ENCODE data around the gene GFOD2. TPM values are rescaled to one million over a fixed set of nuclear protein-coding genes. Genes with fewer than 3 reads are reported as not detected.

The GFOD2 gene
- total and polyA plus RNA-seq, 2 of the 8 experiments (the other 6 are each of a cell fraction or from before 2014, with no cell fraction given): 21.4 to 33.2 TPM

- FAIRE-seq (no peak), DNase-seq (ENCODE audit: low read depth in 1 of 2, low spot score in 2 of 2) (no peak)
- H3K18ac ChIP-seq (ENCODE audit: extremely low read depth, low read length): no peak overlapping the region
- H3K79me2 ChIP-seq (ENCODE audit: control insufficient read depth in 1 of 2, insufficient read depth in 2 of 2, low read length in 2 of 2): no peaks in the 10 kb centered on the region
- H4K5ac ChIP-seq (ENCODE audit: insufficient read length, low read depth, low read length): no peak overlapping the region
- peaks cover 27% of the 10 kb centered on the region for H3K23me2 ChIP-seq (ENCODE audit: low read depth, low read length)
- no peaks in the 10 kb centered on the region for H3K79me1 ChIP-seq (ENCODE audit: low read depth, low read length)
- no peak overlapping the region for H2BK120ac ChIP-seq (replicated peaks; ENCODE audit: low read depth, low read length)
- H2AFZ ChIP-seq (ENCODE audit: low read length): no peak overlapping the region
- no peak overlapping the region for H3K14ac ChIP-seq (ENCODE audit: insufficient read length)
- peaks cover 0 to 3% (median under 1%) of the 10 kb centered on the region in 4 experiments; a peak in 2 of 7 replicates for H3K27me3 ChIP-seq (replicated peaks in 1 of 4; ENCODE audit: control insufficient read depth in 3 of 4, extremely low read depth in 1 of 4, insufficient read depth in 3 of 4, low read length in 3 of 4)
- 97% methylated on average over 4 of the region's 4 CpGs; no CpG with 5 or more reads in 1 of the 2 experiments for WGBS, 2 experiments (ENCODE audit: extremely low coverage in 1 of 2, insufficient coverage in 1 of 2, insufficient read length in 1 of 2, insufficient replicate concordance in 2 of 2, low coverage in 1 of 2, low lambda C conversion rate in 2 of 2, missing lambda C conversion rate in 1 of 2)
- no peak overlapping the region for H3K27ac ChIP-seq (ENCODE audit: low read depth, low read length)
- H2BK12ac ChIP-seq (ENCODE audit: low read depth, low read length): no peak overlapping the region
- no peak overlapping the region for H2BK5ac ChIP-seq (ENCODE audit: low read depth, low read length)
- H4K8ac ChIP-seq (ENCODE audit: extremely low read depth, insufficient read depth, low read length): no peak overlapping the region
- H4K20me1 ChIP-seq (replicated peaks in 1 of 2; ENCODE audit: control insufficient read depth in 1 of 2, insufficient read depth in 2 of 2, low read length in 2 of 2): peaks cover 2 to 6% of the 10 kb centered on the region in 2 experiments
- peaks cover 0 to 29% (median 20%) of the 10 kb centered on the region in 4 experiments; a peak in 5 of 7 replicates for H3K4me1 ChIP-seq (replicated peaks in 1 of 4; ENCODE audit: control insufficient read depth in 3 of 4, insufficient read depth in 4 of 4, low read length in 3 of 4)
- H3K36me3 ChIP-seq (ENCODE audit: control insufficient read depth in 2 of 4, insufficient read depth in 4 of 4, low read length in 3 of 4): no peaks in the 10 kb centered on the region
- no peak overlapping the region for H3K23ac ChIP-seq (ENCODE audit: insufficient read length)
- POLR2A ChIA-PET (ENCODE audit: partially characterized antibody): interaction anchor here (1.4 to 2.0 kb wide), 5 partner anchors 12 to 220 kb away, joined by 3 to 6 read pairs (median 4); partner anchors contain the start of gene NRN1L
- H3K9me3 ChIP-seq (ENCODE audit: insufficient read depth in 2 of 2, low read depth in 1 of 2, low read length in 1 of 2): no peaks in the 10 kb centered on the region
- no peak overlapping the region for H4K91ac ChIP-seq (replicated peaks; ENCODE audit: insufficient read length, low read length)
- no peak overlapping the region for H3K4me2 ChIP-seq (ENCODE audit: insufficient read depth in 1 of 2, low read depth in 2 of 2, low read length in 2 of 2)
- H3K4me3 ChIP-seq (ENCODE audit: extremely low read depth in 1 of 4, insufficient read depth in 2 of 4, low read depth in 3 of 4, low read length in 4 of 4): no peak overlapping the region
- no peak overlapping the region for H2BK15ac ChIP-seq (ENCODE audit: low read length)
- H2BK20ac ChIP-seq (ENCODE audit: low read length): no peak overlapping the region
- H3K9ac ChIP-seq (replicated peaks in 1 of 4; ENCODE audit: extremely low read depth in 1 of 4, low read depth in 3 of 4, low read length in 3 of 4): no peak overlapping the region
- H3K4ac ChIP-seq (replicated peaks; ENCODE audit: insufficient read length, low read depth, low read length): no peak overlapping the region
- H2AK5ac ChIP-seq (ENCODE audit: low read depth, low read length): no peak overlapping the region
- CTCF ChIA-PET (ENCODE audit: partially characterized antibody): interaction anchor here (0.5 to 13.7 kb wide), 34 partner anchors 10 to 432 kb away, joined by 3 to 202 read pairs (median 5); partner anchors contain the start of genes ATP6V0D1, CARMIL2, CTCF and NRN1L
- H3K56ac ChIP-seq (replicated peaks; ENCODE audit: insufficient read length, low read depth, low read length): no peak overlapping the region
- TF ChIP-seq PHF8 (conservative IDR thresholded peaks at IDR 0.05; ENCODE audit: low read depth, low read length) (no peak), NRF1 (IDR thresholded peaks at IDR 0.05; ENCODE audit: low read depth, low read length) (no peak), MAX (IDR thresholded peaks at IDR 0.05) (no peak), RXRA (IDR thresholded peaks at IDR 0.05; ENCODE audit: insufficient read depth, low read depth, low read length) (no peak), EP300 (IDR thresholded peaks at IDR 0.05; ENCODE audit: borderline replicate concordance in 1 of 2, low read depth in 2 of 2, low read length in 2 of 2) (no peak), BRCA1 (IDR thresholded peaks at IDR 0.05; ENCODE audit: low read depth, low read length) (no peak), CTCF (IDR thresholded peaks at IDR 0.05; ENCODE audit: control extremely low read depth in 1 of 3, insufficient read depth in 1 of 3, low read depth in 1 of 3, low read length in 3 of 3) (no peak), CBX5 (IDR thresholded peaks at IDR 0.05; ENCODE audit: low read depth, low read length) (no peak), SUZ12 (IDR thresholded peaks at IDR 0.05; ENCODE audit: low read length) (no peak), KDM4A (IDR thresholded peaks at IDR 0.05; ENCODE audit: low read depth, low read length, severe bottlenecking) (no peak), SP2 (IDR thresholded peaks at IDR 0.05; ENCODE audit: low read length) (no peak)
Measured at GRCh38 chr16:67664258-67664657, 54.9 kb downstream of the GFOD2 start.

Data from H1 (cell line).